HEK293 (cell line): ENCODE measurements around the gene TMEM178A.
"Not testable (repeated sequence)": the region's sequence is repeated elsewhere in the genome, so short reads cannot be mapped to it uniquely, and the experiment has no call there.

Source experiments
- CTCF ChIA-PET: fragments of 350-600 bp; formaldehyde crosslinking; extraction: SDS; loops from one replicate; lab custom pipeline; 2021; ENCODE audit warnings: antibody characterized with exemption; lab: Yijun Ruan, JAX
- POLR2A ChIA-PET: fragments of 300-600 bp; formaldehyde crosslinking; extraction: SDS; loops from one replicate; lab custom pipeline; 2020; ENCODE audit warnings: antibody characterized with exemption, inconsistent platforms; lab: Yijun Ruan, JAX
- H3K27ac ChIP-seq: fragments of 200-500 bp; sonication (Bioruptor generic); 2 replicates; pipeline ENCODE4 v1.5.1; 2014; ENCODE audit warnings: low read depth, low read length, control low read depth, inconsistent platforms; ENCODE audit errors: extremely low read depth
- H3K36me3 ChIP-seq, 2 experiments: fragments of 200-500 bp in 1 of 2; sonication (Bioruptor generic) in 1 of 2; 1 replicate in 1 of 2; 2 replicates in 1 of 2; pipeline ENCODE4 v1.5.1; 2014 to 2017; ENCODE audit warnings: inconsistent platforms in 2 of 2, low read length in 2 of 2; ENCODE audit not compliant: control insufficient read depth in 2 of 2, insufficient read depth in 1 of 2
- H3K4me1 ChIP-seq: fragments of 200-500 bp; sonication (Bioruptor generic); 2 replicates; pipeline ENCODE4 v1.5.1; 2014; ENCODE audit warnings: mild to moderate bottlenecking, low read length, inconsistent platforms; ENCODE audit not compliant: control insufficient read depth, insufficient read depth
- H3K4me3 ChIP-seq: 2 replicates; pipeline ENCODE4 v1.5.1; 2011; ENCODE audit warnings: low read depth, mild to moderate bottlenecking, control low read depth, low read length, moderate library complexity
- H3K9me3 ChIP-seq: fragments of 200-500 bp; sonication (Bioruptor generic); 2 replicates; pipeline ENCODE4 v1.5.1; 2014; ENCODE audit warnings: low read depth, low read length, inconsistent platforms; ENCODE audit not compliant: control insufficient read depth, insufficient read depth
- BCL11A ChIP-seq: fragments of 450-650 bp; formaldehyde crosslinking; IDR thresholded peaks from 2 replicates; pipeline ENCODE4 v1.5.1; 2016; ENCODE audit warnings: low read depth, missing biosample characterization, missing genetic modification characterization
- BCL11B ChIP-seq: fragments of 450-650 bp; formaldehyde crosslinking; IDR thresholded peaks from 2 replicates; pipeline ENCODE4 v1.5.1; 2016; ENCODE audit warnings: low read depth, missing biosample characterization, missing genetic modification characterization
- OVOL3 ChIP-seq: fragments of 450-650 bp; formaldehyde crosslinking; IDR thresholded peaks from 2 replicates; pipeline ENCODE4 v1.5.1; 2016; ENCODE audit warnings: missing biosample characterization, missing genetic modification characterization
- ZBTB48 ChIP-seq: fragments of 450-650 bp; formaldehyde crosslinking; IDR thresholded peaks from 2 replicates; pipeline ENCODE4 v1.5.1; 2016; ENCODE audit warnings: missing biosample characterization, missing genetic modification characterization
- ZNF10 ChIP-seq: fragments of 450-650 bp; formaldehyde crosslinking; IDR thresholded peaks from 2 replicates; pipeline ENCODE4 v1.5.1; 2017; ENCODE audit warnings: missing biosample characterization, missing genetic modification characterization
- ZNF112 ChIP-seq: fragments of 450-650 bp; formaldehyde crosslinking; IDR thresholded peaks from 2 replicates; pipeline ENCODE4 v1.5.0; 2017; ENCODE audit warnings: missing biosample characterization, missing genetic modification characterization
- ZNF146 ChIP-seq: fragments of 450-650 bp; formaldehyde crosslinking; IDR thresholded peaks from 2 replicates; pipeline ENCODE4 v1.5.1; 2016; ENCODE audit warnings: missing biosample characterization, missing genetic modification characterization
- ZNF266 ChIP-seq: fragments of 450-650 bp; formaldehyde crosslinking; IDR thresholded peaks from 2 replicates; pipeline ENCODE4 v1.5.1; 2016; ENCODE audit warnings: missing biosample characterization, missing genetic modification characterization, low read depth
- ZNF391 ChIP-seq: fragments of 450-650 bp; formaldehyde crosslinking; IDR thresholded peaks from 2 replicates; pipeline ENCODE4 v1.5.1; 2016; ENCODE audit warnings: low read depth, missing biosample characterization, missing genetic modification characterization, borderline replicate concordance
- ZNF433 ChIP-seq: fragments of 450-650 bp; formaldehyde crosslinking; IDR thresholded peaks from 2 replicates; pipeline ENCODE4 v1.5.1; 2016; ENCODE audit warnings: missing biosample characterization, missing genetic modification characterization, low read depth
- ZNF544 ChIP-seq: fragments of 450-650 bp; formaldehyde crosslinking; IDR thresholded peaks from 2 replicates; pipeline ENCODE4 v1.5.0; 2017; ENCODE audit warnings: missing biosample characterization, missing genetic modification characterization
- ZNF548 ChIP-seq: fragments of 450-650 bp; formaldehyde crosslinking; IDR thresholded peaks from 2 replicates; pipeline ENCODE4 v1.5.1; 2016; ENCODE audit warnings: missing biosample characterization, missing genetic modification characterization
- ZNF585B ChIP-seq: fragments of 450-650 bp; formaldehyde crosslinking; IDR thresholded peaks from 2 replicates; pipeline ENCODE4 v1.5.1; 2016; ENCODE audit warnings: missing biosample characterization, missing genetic modification characterization
- ZNF629 ChIP-seq: fragments of 450-650 bp; formaldehyde crosslinking; IDR thresholded peaks from 2 replicates; pipeline ENCODE4 v1.5.1; 2017; ENCODE audit warnings: missing biosample characterization, missing genetic modification characterization
- ZNF701 ChIP-seq: fragments of 450-650 bp; formaldehyde crosslinking; IDR thresholded peaks from 2 replicates; pipeline ENCODE4 v1.5.1; 2016; ENCODE audit warnings: missing biosample characterization, missing genetic modification characterization
- ZNF792 ChIP-seq: fragments of 450-650 bp; formaldehyde crosslinking; IDR thresholded peaks from 2 replicates; pipeline ENCODE4 v1.5.1; 2016; ENCODE audit warnings: missing biosample characterization, missing genetic modification characterization
- ZSCAN23 ChIP-seq: fragments of 450-650 bp; formaldehyde crosslinking; IDR thresholded peaks from 2 replicates; pipeline ENCODE4 v1.5.1; 2016; ENCODE audit warnings: missing biosample characterization, missing genetic modification characterization
- TF ChIP-seq, protein P1 (sequence below): fragments of 450-650 bp; formaldehyde crosslinking; IDR thresholded peaks from 2 replicates; pipeline ENCODE4 v1.5.1; 2017; ENCODE audit warnings: missing biosample characterization, missing genetic modification characterization
- TF ChIP-seq, protein P2 (sequence below): fragments of 450-650 bp; formaldehyde crosslinking; IDR thresholded peaks from 2 replicates; pipeline ENCODE4 v1.5.1; 2017; ENCODE audit warnings: missing biosample characterization, mild to moderate bottlenecking, missing genetic modification characterization, moderate library complexity
- TF ChIP-seq, protein P3 (sequence below): fragments of 450-650 bp; formaldehyde crosslinking; IDR thresholded peaks from 2 replicates; pipeline ENCODE4 v1.5.1; 2017; ENCODE audit warnings: missing biosample characterization, missing genetic modification characterization
- TF ChIP-seq, protein P4 (sequence below): fragments of 450-650 bp; formaldehyde crosslinking; IDR thresholded peaks from 2 replicates; pipeline ENCODE4 v1.5.1; 2016; ENCODE audit warnings: missing biosample characterization, missing genetic modification characterization

TMEM178A gene

DNA sequence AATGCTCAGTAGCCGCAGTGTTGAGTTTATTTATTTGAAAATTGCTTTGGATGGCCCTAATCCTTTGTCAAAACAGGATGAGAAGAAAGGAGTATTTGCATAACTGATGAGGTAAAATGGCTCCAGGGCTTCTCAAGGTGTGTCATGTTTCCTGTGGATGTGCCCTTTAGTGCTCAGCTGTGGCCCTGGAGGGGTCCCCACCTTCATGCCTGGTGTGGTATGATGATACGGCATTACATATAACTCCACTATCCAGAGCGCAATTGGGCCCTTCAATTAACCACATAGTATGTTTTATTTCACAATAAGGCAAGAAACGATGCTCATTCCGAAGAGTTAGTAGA lies 39.8 kb upstream of the TMEM178A start (continued):
- TF ChIP-seq, protein P1, sequence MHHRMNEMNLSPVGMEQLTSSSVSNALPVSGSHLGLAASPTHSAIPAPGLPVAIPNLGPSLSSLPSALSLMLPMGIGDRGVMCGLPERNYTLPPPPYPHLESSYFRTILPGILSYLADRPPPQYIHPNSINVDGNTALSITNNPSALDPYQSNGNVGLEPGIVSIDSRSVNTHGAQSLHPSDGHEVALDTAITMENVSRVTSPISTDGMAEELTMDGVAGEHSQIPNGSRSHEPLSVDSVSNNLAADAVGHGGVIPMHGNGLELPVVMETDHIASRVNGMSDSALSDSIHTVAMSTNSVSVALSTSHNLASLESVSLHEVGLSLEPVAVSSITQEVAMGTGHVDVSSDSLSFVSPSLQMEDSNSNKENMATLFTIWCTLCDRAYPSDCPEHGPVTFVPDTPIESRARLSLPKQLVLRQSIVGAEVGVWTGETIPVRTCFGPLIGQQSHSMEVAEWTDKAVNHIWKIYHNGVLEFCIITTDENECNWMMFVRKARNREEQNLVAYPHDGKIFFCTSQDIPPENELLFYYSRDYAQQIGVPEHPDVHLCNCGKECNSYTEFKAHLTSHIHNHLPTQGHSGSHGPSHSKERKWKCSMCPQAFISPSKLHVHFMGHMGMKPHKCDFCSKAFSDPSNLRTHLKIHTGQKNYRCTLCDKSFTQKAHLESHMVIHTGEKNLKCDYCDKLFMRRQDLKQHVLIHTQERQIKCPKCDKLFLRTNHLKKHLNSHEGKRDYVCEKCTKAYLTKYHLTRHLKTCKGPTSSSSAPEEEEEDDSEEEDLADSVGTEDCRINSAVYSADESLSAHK, result no peak
- no peak for TF ChIP-seq ZNF792 (tag by site-specific recombination)
- TF ChIP-seq ZNF585B (tag by site-specific recombination), result no peak

DNA sequence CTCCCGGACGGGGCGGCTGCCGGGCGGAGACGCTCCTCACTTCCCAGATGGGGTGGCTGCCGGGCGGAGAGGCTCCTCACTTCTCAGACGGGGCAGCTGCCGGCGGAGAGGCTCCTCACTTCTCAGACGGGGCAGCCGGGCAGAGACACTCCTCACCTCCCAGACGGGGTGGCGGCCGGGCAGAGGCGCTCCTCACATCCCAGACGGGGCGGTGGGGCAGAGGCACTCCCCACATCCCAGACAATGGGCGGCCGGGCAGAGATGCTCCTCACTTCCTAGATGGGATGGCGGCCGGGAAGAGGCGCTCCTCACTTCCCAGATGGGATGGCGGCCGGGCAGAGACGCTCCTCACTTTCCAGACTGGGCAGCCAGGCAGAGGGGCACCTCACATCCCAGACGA lies 37.4 kb upstream of the TMEM178A start:
- CTCF ChIA-PET, H3K27ac ChIP-seq, POLR2A ChIA-PET, H3K36me3 ChIP-seq, H3K4me3 ChIP-seq, H3K4me1 ChIP-seq, H3K9me3 ChIP-seq: not testable (repeated sequence)

DNA sequence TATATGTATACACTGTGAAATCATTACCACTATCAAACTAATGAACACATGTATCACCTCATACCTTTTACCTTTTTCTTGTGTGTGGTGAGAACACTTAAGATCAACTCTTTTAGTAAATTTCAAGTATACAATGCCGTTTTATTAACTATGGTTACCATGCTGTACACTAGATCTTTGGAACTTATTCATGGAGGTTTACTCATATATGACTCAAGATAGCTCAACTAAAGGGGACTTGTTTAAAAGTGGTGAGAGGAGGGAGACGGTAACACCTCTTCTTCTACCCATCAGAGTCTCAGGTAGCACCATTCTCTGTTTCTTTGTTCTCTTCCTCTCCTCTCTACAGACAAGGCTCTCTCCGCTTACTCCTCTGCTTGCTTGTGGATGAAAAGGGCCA lies 36.1 kb upstream of the TMEM178A start:
- ChIA-PET CTCF (interaction anchor here (0.6 kb wide), 1 partner anchor 1026 kb away, joined by 3 read pairs; no protein-coding TSS in a partner anchor), POLR2A (no interaction called here)

DNA sequence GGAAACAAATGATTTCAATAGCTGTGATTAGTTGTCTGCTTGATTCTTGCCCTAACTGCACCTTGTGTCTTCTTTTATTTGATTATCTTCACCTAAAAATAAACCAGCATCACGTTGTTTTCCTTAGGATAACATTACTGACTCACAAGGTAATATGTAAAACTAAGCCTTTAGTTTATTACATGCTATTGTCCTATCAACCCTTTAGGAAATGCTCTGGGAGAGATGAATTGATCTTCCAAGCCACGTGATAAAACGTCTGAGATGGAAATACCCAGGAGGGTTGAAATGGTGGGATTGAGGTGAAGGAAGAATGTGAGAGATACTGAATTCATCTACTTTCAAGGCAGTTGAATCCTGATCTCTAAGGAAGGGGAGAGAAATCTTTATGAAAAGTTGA lies 34.5 kb upstream of the TMEM178A start:
- ChIA-PET CTCF (interaction anchor here (1.0 to 1.3 kb wide), 4 partner anchors 10 to 102 kb away, joined by 3 to 4 read pairs (median 4); no protein-coding TSS in a partner anchor), POLR2A (no interaction called here)
- Histone ChIP-seq H3K9me3 (no peaks in the 10 kb centered on the region), H3K36me3 (no peaks in the 10 kb centered on the region), H3K27ac (no peak overlapping the region), H3K4me1 (no peaks in the 10 kb centered on the region)
- TF ChIP-seq ZNF10 (tag by site-specific recombination), result no peak
- no peak for TF ChIP-seq ZNF391
- TF ChIP-seq, all 188 proteins: peak for 0
- no peak overlapping the region for H3K4me3 ChIP-seq

More for the DNA sequence above, 36.1 kb upstream of the TMEM178A start:
- TF ChIP-seq, protein P2, sequence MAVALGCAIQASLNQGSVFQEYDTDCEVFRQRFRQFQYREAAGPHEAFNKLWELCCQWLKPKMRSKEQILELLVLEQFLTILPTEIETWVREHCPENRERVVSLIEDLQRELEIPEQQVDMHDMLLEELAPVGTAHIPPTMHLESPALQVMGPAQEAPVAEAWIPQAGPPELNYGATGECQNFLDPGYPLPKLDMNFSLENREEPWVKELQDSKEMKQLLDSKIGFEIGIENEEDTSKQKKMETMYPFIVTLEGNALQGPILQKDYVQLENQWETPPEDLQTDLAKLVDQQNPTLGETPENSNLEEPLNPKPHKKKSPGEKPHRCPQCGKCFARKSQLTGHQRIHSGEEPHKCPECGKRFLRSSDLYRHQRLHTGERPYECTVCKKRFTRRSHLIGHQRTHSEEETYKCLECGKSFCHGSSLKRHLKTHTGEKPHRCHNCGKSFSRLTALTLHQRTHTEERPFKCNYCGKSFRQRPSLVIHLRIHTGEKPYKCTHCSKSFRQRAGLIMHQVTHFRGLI (tag by site-specific recombination), result no peak
- TF ChIP-seq, protein P3, sequence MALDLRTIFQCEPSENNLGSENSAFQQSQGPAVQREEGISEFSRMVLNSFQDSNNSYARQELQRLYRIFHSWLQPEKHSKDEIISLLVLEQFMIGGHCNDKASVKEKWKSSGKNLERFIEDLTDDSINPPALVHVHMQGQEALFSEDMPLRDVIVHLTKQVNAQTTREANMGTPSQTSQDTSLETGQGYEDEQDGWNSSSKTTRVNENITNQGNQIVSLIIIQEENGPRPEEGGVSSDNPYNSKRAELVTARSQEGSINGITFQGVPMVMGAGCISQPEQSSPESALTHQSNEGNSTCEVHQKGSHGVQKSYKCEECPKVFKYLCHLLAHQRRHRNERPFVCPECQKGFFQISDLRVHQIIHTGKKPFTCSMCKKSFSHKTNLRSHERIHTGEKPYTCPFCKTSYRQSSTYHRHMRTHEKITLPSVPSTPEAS, result no peak
- TF ChIP-seq ZNF629 (no peak), ZNF544 (tag by site-specific recombination) (no peak), ZSCAN23 (no peak)
- TF ChIP-seq, protein P4, sequence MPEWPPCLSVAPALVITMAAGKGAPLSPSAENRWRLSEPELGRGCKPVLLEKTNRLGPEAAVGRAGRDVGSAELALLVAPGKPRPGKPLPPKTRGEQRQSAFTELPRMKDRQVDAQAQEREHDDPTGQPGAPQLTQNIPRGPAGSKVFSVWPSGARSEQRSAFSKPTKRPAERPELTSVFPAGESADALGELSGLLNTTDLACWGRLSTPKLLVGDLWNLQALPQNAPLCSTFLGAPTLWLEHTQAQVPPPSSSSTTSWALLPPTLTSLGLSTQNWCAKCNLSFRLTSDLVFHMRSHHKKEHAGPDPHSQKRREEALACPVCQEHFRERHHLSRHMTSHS (tag by site-specific recombination), result no peak
- Histone ChIP-seq H3K36me3 (no peaks in the 10 kb centered on the region), H3K4me3 (no peak overlapping the region), H3K27ac (no peak overlapping the region), H3K9me3 (no peaks in the 10 kb centered on the region), H3K4me1 (no peaks in the 10 kb centered on the region)

DNA sequence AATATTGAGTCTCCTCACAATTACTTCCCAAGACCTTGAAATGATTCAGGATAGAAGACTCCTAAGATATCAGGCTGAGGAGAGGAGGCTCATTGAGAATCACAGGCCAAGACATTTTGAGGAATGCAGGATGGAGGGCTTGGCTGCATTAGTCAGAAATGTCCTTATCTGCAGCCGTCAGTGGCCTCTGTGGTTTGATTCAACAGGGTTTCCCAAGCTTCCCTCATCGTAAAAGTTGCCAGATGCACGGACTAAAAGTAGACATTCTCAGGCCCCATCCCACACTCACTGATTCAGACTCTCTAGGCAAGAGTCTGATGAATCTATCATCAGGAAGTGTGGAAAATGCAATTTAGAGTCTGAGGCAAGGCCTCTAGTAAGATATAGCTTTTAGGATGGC lies 34.0 kb upstream of the TMEM178A start:
- H3K4me1 ChIP-seq, result no peaks in the 10 kb centered on the region
- POLR2A ChIA-PET, result no interaction called here
- CTCF ChIA-PET, result interaction anchor here (0.6 to 1.3 kb wide), 4 partner anchors 10 to 303 kb away, joined by 3 to 4 read pairs (median 3); no protein-coding TSS in a partner anchor
- H3K9me3 ChIP-seq, result no peaks in the 10 kb centered on the region
- TF ChIP-seq ZNF701 (tag by site-specific recombination) (no peak), ZNF548 (tag by site-specific recombination) (no peak), ZNF266 (tag by site-specific recombination) (no peak), ZNF433 (tag by site-specific recombination) (no peak), OVOL3 (tag by site-specific recombination) (no peak), BCL11B (tag by site-specific recombination) (no peak), ZNF112 (tag by site-specific recombination) (no peak), ZBTB48 (tag by site-specific recombination) (no peak), ZNF146 (tag by site-specific recombination) (no peak), BCL11A (tag by site-specific recombination) (no peak)
- TF ChIP-seq, protein P3, result no peak
- H3K36me3 ChIP-seq, result no peaks in the 10 kb centered on the region
- H3K27ac ChIP-seq, result no peak overlapping the region
- H3K4me3 ChIP-seq, result no peak overlapping the region
